Neuronal stem cell (in vitro differentiated cells): ENCODE data around the gene LGALS12.
A peak's percentile ranks its signal among the peaks of the same experiment; 100 is the strongest.

Experiments
- DNase-seq: peaks from one replicate; pipeline ENCODE4 v3.0.0-alpha.2; 2013; ENCODE audit warnings: low spot score
- H2AFZ ChIP-seq: one replicate; pipeline ENCODE4 v1.6.1; 2013; ENCODE audit warnings: mild to moderate bottlenecking, low read length, inconsistent platforms
- H2AK5ac ChIP-seq: 2 replicates; pipeline ENCODE4 v1.6.1; 2013; ENCODE audit warnings: low read depth, mild to moderate bottlenecking, inconsistent platforms, low read length, moderate library complexity, mixed read lengths
- H2BK120ac ChIP-seq: 2 replicates; pipeline ENCODE4 v1.6.1; 2013; ENCODE audit warnings: low read depth, mild to moderate bottlenecking, inconsistent platforms, low read length, moderate library complexity, mixed read lengths
- H2BK12ac ChIP-seq: one replicate; pipeline ENCODE4 v1.6.1; 2013; ENCODE audit warnings: low read length, inconsistent platforms
- H2BK15ac ChIP-seq: 2 replicates; pipeline ENCODE4 v1.6.1; 2013; ENCODE audit warnings: mild to moderate bottlenecking, low read length, inconsistent platforms, mixed read lengths
- H2BK5ac ChIP-seq: one replicate; pipeline ENCODE4 v1.6.1; 2013; ENCODE audit warnings: inconsistent platforms, mild to moderate bottlenecking, low read length, moderate library complexity
- H3K14ac ChIP-seq: one replicate; pipeline ENCODE4 v1.6.1; 2013; ENCODE audit warnings: low read length, inconsistent platforms
- H3K18ac ChIP-seq: 2 replicates; pipeline ENCODE4 v1.6.1; 2013; ENCODE audit warnings: low read length, inconsistent platforms
- H3K23ac ChIP-seq: 2 replicates; pipeline ENCODE4 v1.6.1; 2013; ENCODE audit warnings: low read depth, mild to moderate bottlenecking, mixed read lengths, low read length, inconsistent platforms; ENCODE audit not compliant: poor library complexity
- H3K27ac ChIP-seq: replicated peaks from 3 replicates; pipeline ENCODE4 v1.5.1; 2013; ENCODE audit warnings: low read length, inconsistent platforms
- H3K27me3 ChIP-seq, 3 experiments: 2 replicates each; pipeline ENCODE4 v1.6.1; 2013; ENCODE audit warnings: low read length in 3 of 3, mild to moderate bottlenecking in 2 of 3, inconsistent platforms in 1 of 3, low read depth in 1 of 3, mixed read lengths in 1 of 3, moderate library complexity in 1 of 3; ENCODE audit not compliant: control insufficient read depth in 3 of 3, insufficient read depth in 3 of 3
- H3K36me3 ChIP-seq, 2 donors: replicated peaks in 1 of 2; 2 replicates each; pipeline ENCODE4 v1.6.1; 2013; ENCODE audit warnings: low read length in 2 of 2; ENCODE audit not compliant: control insufficient read depth in 2 of 2, insufficient read depth in 2 of 2
- H3K4ac ChIP-seq: 2 replicates; pipeline ENCODE4 v1.6.1; 2013; ENCODE audit warnings: inconsistent platforms, mild to moderate bottlenecking, low read length, moderate library complexity
- H3K4me1 ChIP-seq, 2 donors: 1 replicate in 1 of 2; 2 replicates in 1 of 2; pipeline ENCODE4 v1.6.1; 2013; ENCODE audit warnings: low read length in 2 of 2, low read depth in 1 of 2; ENCODE audit not compliant: control insufficient read depth in 2 of 2, insufficient read depth in 1 of 2
- H3K4me2 ChIP-seq: one replicate; pipeline ENCODE4 v1.6.1; 2013; ENCODE audit warnings: mild to moderate bottlenecking, low read length, inconsistent platforms; ENCODE audit not compliant: insufficient read depth, poor library complexity, severe bottlenecking
- H3K4me3 ChIP-seq, 2 donors: 2 replicates each; pipeline ENCODE4 v1.5.1; 2013; ENCODE audit warnings: low read length in 2 of 2, mild to moderate bottlenecking in 2 of 2, inconsistent platforms in 1 of 2, moderate library complexity in 1 of 2
- H3K79me1 ChIP-seq: one replicate; pipeline ENCODE4 v1.6.1; 2013; ENCODE audit warnings: low read depth, mild to moderate bottlenecking, inconsistent platforms, low read length, moderate library complexity
- H3K9ac ChIP-seq: one replicate; pipeline ENCODE4 v1.6.1; 2013; ENCODE audit warnings: mild to moderate bottlenecking, low read depth, low read length, inconsistent platforms; ENCODE audit not compliant: poor library complexity
- H3K9me3 ChIP-seq, 2 donors: replicated peaks in 1 of 2; 2 replicates each; pipeline versions ENCODE3 to v1.6.1; 2013; ENCODE audit warnings: low read length in 2 of 2, mild to moderate bottlenecking in 2 of 2, inconsistent platforms in 1 of 2, low read depth in 1 of 2, mixed read lengths in 1 of 2, moderate library complexity in 1 of 2; ENCODE audit not compliant: control insufficient read depth in 2 of 2, insufficient read depth in 1 of 2
- H4K8ac ChIP-seq: one replicate; pipeline ENCODE4 v1.6.1; 2013; ENCODE audit warnings: low read depth, mild to moderate bottlenecking, inconsistent platforms, low read length, moderate library complexity
- H4K91ac ChIP-seq: one replicate; pipeline ENCODE4 v1.6.1; 2013; ENCODE audit warnings: low read length, low read depth, mild to moderate bottlenecking, inconsistent platforms; ENCODE audit not compliant: poor library complexity
- WGBS, 2 donors: extraction: QIAGEN DNeasy Blood & Tissue Kit; methylation state at CpG; one replicate each; pipeline ENCODE4 v1.1.7; 2013; ENCODE audit warnings: missing lambda C conversion rate in 2 of 2, mixed read lengths in 1 of 2; ENCODE audit not compliant: insufficient read length in 2 of 2, insufficient replicate concordance in 1 of 2; ENCODE audit errors: extremely low coverage in 2 of 2; 5-methylcytosine and 5-hydroxymethylcytosine counted together

LGALS12 gene

DNA sequence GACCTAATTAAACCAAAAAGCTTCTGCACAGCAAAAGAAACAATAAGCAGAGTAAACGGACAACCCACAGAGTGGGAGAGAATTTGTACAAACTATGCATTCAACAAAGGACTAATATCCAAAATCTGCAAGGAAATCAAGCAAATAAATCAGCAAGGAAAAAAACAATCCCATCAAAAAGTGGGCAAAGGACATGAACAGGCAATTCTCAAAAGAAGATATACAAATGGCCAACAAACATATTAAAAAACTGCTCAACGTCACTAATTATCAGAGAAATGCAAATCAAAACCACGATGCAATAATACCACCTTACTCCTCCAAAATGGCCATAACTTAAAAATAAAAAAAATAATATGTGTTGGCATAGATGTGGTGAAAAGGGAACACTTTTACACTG, 20.1 kb upstream of the LGALS12 start:
- DNase-seq, result no peak
- Histone ChIP-seq H2BK12ac (no peak overlapping the region), H3K4me1 (peaks cover 0 to 6% of the 10 kb centered on the region in 2 donors), H3K4me3 (no peak overlapping the region), H2BK120ac (no peak overlapping the region), H3K27me3 (peaks cover 0 to 24% (median 0%) of the 10 kb centered on the region in 3 experiments), H4K91ac (no peak overlapping the region), H3K9me3 (no peaks in the 10 kb centered on the region), H3K4me2 (no peak overlapping the region), H2AFZ (no peak overlapping the region), H4K8ac (no peak overlapping the region), H3K27ac (no peak overlapping the region), H3K4ac (no peak overlapping the region), H3K18ac (no peak overlapping the region), H3K36me3 (no peaks in the 10 kb centered on the region), H3K14ac (no peak overlapping the region), H3K23ac (no peak overlapping the region), H2AK5ac (no peak overlapping the region), H2BK5ac (no peak overlapping the region), H3K79me1 (no peaks in the 10 kb centered on the region), H3K9ac (no peak overlapping the region), H2BK15ac (no peak overlapping the region)
- WGBS, 2 donors, result no CpG with 5 or more reads among the region's 3 CpGs

- no peak overlapping the region for H2AK5ac ChIP-seq
- H3K23ac ChIP-seq, result no peak overlapping the region
- no peak overlapping the region for H3K4ac ChIP-seq
- H4K91ac ChIP-seq, result no peak overlapping the region
- WGBS, 2 donors, result no CpG with 5 or more reads among the region's 1 CpG
- no peak overlapping the region for H2AFZ ChIP-seq
- no peak overlapping the region for H3K27ac ChIP-seq
- no peaks in the 10 kb centered on the region for H3K79me1 ChIP-seq
- H2BK5ac ChIP-seq, result no peak overlapping the region
- H3K14ac ChIP-seq, result no peak overlapping the region
- H3K4me1 ChIP-seq, result peaks cover 0 to 11% of the 10 kb centered on the region in 2 donors
- H3K27me3 ChIP-seq, result peaks cover 0 to 47% (median 0%) of the 10 kb centered on the region in 3 experiments
- H2BK12ac ChIP-seq, result no peak overlapping the region
- H3K4me2 ChIP-seq, result no peak overlapping the region
- no peak overlapping the region for H3K18ac ChIP-seq
- no peak overlapping the region for H4K8ac ChIP-seq
- H3K4me3 ChIP-seq, result no peak overlapping the region
- no peak for DNase-seq
- H2BK120ac ChIP-seq, result no peak overlapping the region
- H3K36me3 ChIP-seq, result no peaks in the 10 kb centered on the region
- H2BK15ac ChIP-seq, result no peak overlapping the region
- H3K9me3 ChIP-seq, result peaks cover 0 to 6% of the 10 kb centered on the region in 2 donors
- no peak overlapping the region for H3K9ac ChIP-seq
Observed at GRCh38 chr11:63488789-63489188, 17.1 kb upstream of the LGALS12 start.

DNA sequence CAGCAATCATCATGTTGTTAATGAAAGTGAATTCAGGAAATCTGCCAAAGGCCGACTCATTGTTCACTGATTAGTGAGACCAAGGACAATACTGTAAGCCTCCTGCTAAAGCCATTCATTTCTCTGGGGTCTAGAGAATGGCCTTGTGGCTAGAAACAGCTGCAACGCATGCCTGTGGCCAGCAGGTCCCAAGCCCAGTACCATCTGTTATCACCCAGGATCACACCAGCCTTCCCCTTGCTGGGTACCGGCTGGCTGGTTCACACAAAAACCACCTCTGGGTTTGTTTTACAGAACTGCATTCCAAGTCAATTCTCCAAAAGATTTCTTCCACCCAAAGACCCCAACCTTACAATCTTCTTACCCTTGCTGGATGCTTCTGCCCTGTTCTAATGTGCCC, 16.0 kb upstream of the LGALS12 start:
- H2BK120ac ChIP-seq, result no peak overlapping the region
- peak overlapping the region; percentile 49 for H2AK5ac ChIP-seq
- H2BK5ac ChIP-seq, result no peak overlapping the region
- DNase-seq, result no peak
- no peaks in the 10 kb centered on the region for H3K79me1 ChIP-seq
- no peak overlapping the region for H2BK15ac ChIP-seq
- no peak overlapping the region for H3K4ac ChIP-seq
- H4K91ac ChIP-seq, result no peak overlapping the region
- H3K4me3 ChIP-seq, result no peak overlapping the region
- H3K23ac ChIP-seq, result no peak overlapping the region
- H3K9ac ChIP-seq, result no peak overlapping the region
- no peak overlapping the region for H2BK12ac ChIP-seq
- peaks cover 0 to 51% (median 0%) of the 10 kb centered on the region in 3 experiments for H3K27me3 ChIP-seq
- no peak overlapping the region for H4K8ac ChIP-seq
- no peak overlapping the region for H2AFZ ChIP-seq
- no CpG with 5 or more reads among the region's 3 CpGs for WGBS, 2 donors
- H3K14ac ChIP-seq, result peak overlapping the region; percentile 1
- H3K18ac ChIP-seq, result peak overlapping the region; percentile 61
- H3K9me3 ChIP-seq, result peaks cover 0 to 6% of the 10 kb centered on the region in 2 donors
- H3K27ac ChIP-seq, result no peak overlapping the region
- H3K4me1 ChIP-seq, result peaks cover 0 to 11% of the 10 kb centered on the region in 2 donors
- H3K36me3 ChIP-seq, result no peaks in the 10 kb centered on the region
- peak overlapping the region; percentile 90 for H3K4me2 ChIP-seq

DNA sequence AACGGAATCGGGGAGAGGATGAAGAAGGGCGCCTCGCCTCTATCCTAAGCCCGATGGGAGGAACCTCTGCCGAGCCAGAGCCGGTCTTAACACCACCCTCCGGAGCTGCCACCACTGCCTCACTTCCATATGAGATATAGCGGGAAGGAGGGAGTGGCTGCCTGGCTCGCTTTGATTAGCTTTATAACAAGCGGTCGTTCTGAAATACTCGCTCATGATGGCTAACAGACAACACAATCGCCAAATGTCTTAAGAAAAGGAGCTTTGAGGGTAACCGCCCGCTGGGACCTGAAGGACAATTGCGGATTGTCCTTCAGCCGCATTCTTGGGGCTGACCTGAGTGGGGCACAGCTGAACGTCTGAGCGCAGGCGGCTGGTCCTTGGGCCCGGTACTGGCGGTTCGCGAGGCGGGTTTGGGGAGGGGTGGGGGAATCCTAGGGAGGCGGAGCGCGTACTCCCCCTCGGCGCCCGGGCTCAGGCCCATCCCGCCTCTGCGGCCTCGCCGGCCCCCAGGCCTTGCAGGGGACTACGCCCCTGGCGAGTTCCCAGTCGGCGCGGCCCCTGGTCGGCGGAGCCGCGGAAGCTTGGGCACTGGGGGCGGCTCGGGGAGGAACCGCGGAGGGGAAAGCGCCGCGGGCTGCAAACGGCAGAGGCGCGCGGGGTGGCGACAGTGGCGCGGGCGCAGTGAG, 15.2 kb upstream of the LGALS12 start, which contains the start of gene PLAAT5:
PLAAT5 (minus strand) TSS at position 617 of the 689 bp plus-strand sequence; CDS start at position 484, 133 bp downstream.
- H2BK12ac ChIP-seq, result peak within 1 kb of the TSS; percentile 19
- H3K4me1 ChIP-seq, result peaks cover 0 to 14% of the 10 kb centered on the region in 2 donors
- H3K9ac ChIP-seq, result no peak within 1 kb of the TSS
- H3K27ac ChIP-seq, result no peak within 1 kb of the TSS
- peak within 1 kb of the TSS; percentile 49 for H2AK5ac ChIP-seq
- peak within 1 kb of the TSS; percentile 98 for H3K18ac ChIP-seq
- DNase-seq, result peak; percentile 60
- H3K79me1 ChIP-seq, result no peaks in the 10 kb centered on the region
- peak within 1 kb of the TSS; percentile 80 for H3K23ac ChIP-seq
- H2BK120ac ChIP-seq, result peak within 1 kb of the TSS; percentile 98
- H2BK15ac ChIP-seq, result peak within 1 kb of the TSS; percentile 99
- peak within 1 kb of the TSS; percentile 56 for H4K91ac ChIP-seq
- H2AFZ ChIP-seq, result peak within 1 kb of the TSS; percentile 75
- H3K4me3 ChIP-seq, result peak within 1 kb of the TSS in 1 of 2 donors; percentile 77
- H3K27me3 ChIP-seq, result peaks cover 0 to 51% (median 0%) of the 10 kb centered on the region in 3 experiments
- no peak within 1 kb of the TSS for H3K4ac ChIP-seq
- peak within 1 kb of the TSS; percentile 8 for H3K14ac ChIP-seq
- H2BK5ac ChIP-seq, result peak within 1 kb of the TSS; percentile 66
- no peaks in the 10 kb centered on the region for H3K36me3 ChIP-seq
- peaks cover 2 to 6% of the 10 kb centered on the region in 2 donors for H3K9me3 ChIP-seq
- peak within 1 kb of the TSS; percentile 90 for H3K4me2 ChIP-seq
- WGBS, 2 donors, result no CpG with 5 or more reads among the region's 60 CpGs
- peak within 1 kb of the TSS; percentile 10 for H4K8ac ChIP-seq
